ENCODE data around the gene PARVB. TPM values are rescaled to one million over a fixed set of nuclear protein-coding genes. Genes with fewer than 3 reads are reported as not detected.
"Not testable (repeated sequence)": the region's sequence is repeated elsewhere in the genome, so short reads cannot be mapped to it uniquely, and the experiment has no call there.

PARVB gene
- total RNA-seq, 1 donor from 2014 or later: 22.1 TPM

GRCh38 chr22:44051358-44051757, 27.3 kb downstream of the PARVB start:
- TF ChIP-seq CTCF (IDR thresholded peaks at IDR 0.05; ENCODE audit: unreplicated experiment): no peak
- Mint-ChIP-seq H3K27me3 (ENCODE audit: low read depth) (no peaks in the 10 kb centered on the region), H3K4me1 (peaks cover 7% of the 10 kb centered on the region), H3K36me3 (no peaks in the 10 kb centered on the region), H3K9me3 (no peaks in the 10 kb centered on the region), H3K4me3 (no peak overlapping the region), H3K27ac (no peak overlapping the region)
- no peak for DNase-seq (ENCODE audit: low spot score in 2 of 2, unreplicated experiment in 2 of 2)

- H3K27me3 Mint-ChIP-seq (ENCODE audit: low read depth): no peaks in the 10 kb centered on the region
- H3K27ac Mint-ChIP-seq: no peak overlapping the region
- no peak for TF ChIP-seq CTCF (IDR thresholded peaks at IDR 0.05; ENCODE audit: unreplicated experiment)
- no peak overlapping the region for H3K4me3 Mint-ChIP-seq
- no peaks in the 10 kb centered on the region for H3K9me3 Mint-ChIP-seq
- DNase-seq (ENCODE audit: low spot score in 2 of 2, unreplicated experiment in 2 of 2): no peak
- H3K4me1 Mint-ChIP-seq: peaks cover 3% of the 10 kb centered on the region
- H3K36me3 Mint-ChIP-seq: no peaks in the 10 kb centered on the region
These were observed 27.9 kb downstream of the PARVB start for GRCh38 chr22:44051961-44052360.

- Mint-ChIP-seq H3K9me3 (peaks cover 6% of the 10 kb centered on the region), H3K4me1 (peaks cover 14% of the 10 kb centered on the region), H3K4me3 (no peak overlapping the region), H3K36me3 (no peaks in the 10 kb centered on the region), H3K27me3 (ENCODE audit: low read depth) (no peaks in the 10 kb centered on the region), H3K27ac (no peak overlapping the region)
- no peak for TF ChIP-seq CTCF (IDR thresholded peaks at IDR 0.05; ENCODE audit: unreplicated experiment)
- DNase-seq (ENCODE audit: low spot score in 2 of 2, unreplicated experiment in 2 of 2): no peak
These were observed 31.7 kb downstream of the PARVB start for GRCh38 chr22:44055805-44056204.

GRCh38 chr22:44056649-44057048, 32.5 kb downstream of the PARVB start:
- H3K4me1 Mint-ChIP-seq: peaks cover 14% of the 10 kb centered on the region
- not testable (repeated sequence) for H3K36me3 Mint-ChIP-seq; H3K27ac Mint-ChIP-seq; H3K4me3 Mint-ChIP-seq; DNase-seq (ENCODE audit: low spot score in 2 of 2, unreplicated experiment in 2 of 2); H3K27me3 Mint-ChIP-seq (ENCODE audit: low read depth); H3K9me3 Mint-ChIP-seq

- Mint-ChIP-seq H3K9me3 (peaks cover 6% of the 10 kb centered on the region), H3K27ac (peak overlapping the region; percentile 83), H3K4me3 (peak overlapping the region; percentile 22), H3K4me1 (peaks cover 14% of the 10 kb centered on the region), H3K36me3 (no peaks in the 10 kb centered on the region), H3K27me3 (ENCODE audit: low read depth) (no peaks in the 10 kb centered on the region)
- no peak for DNase-seq (ENCODE audit: low spot score in 2 of 2, unreplicated experiment in 2 of 2)
- no peak for TF ChIP-seq CTCF (IDR thresholded peaks at IDR 0.05; ENCODE audit: unreplicated experiment)
These were observed 33.4 kb downstream of the PARVB start for GRCh38 chr22:44057401-44057987.

- no peak for TF ChIP-seq CTCF (IDR thresholded peaks at IDR 0.05; ENCODE audit: unreplicated experiment)
- Mint-ChIP-seq H3K4me3 (no peak overlapping the region), H3K36me3 (no peaks in the 10 kb centered on the region), H3K27ac (no peak overlapping the region), H3K9me3 (peaks cover 6% of the 10 kb centered on the region), H3K27me3 (ENCODE audit: low read depth) (no peaks in the 10 kb centered on the region), H3K4me1 (no peaks in the 10 kb centered on the region)
- DNase-seq (ENCODE audit: low spot score in 2 of 2, unreplicated experiment in 2 of 2): no peak
These were observed 39.6 kb downstream of the PARVB start for GRCh38 chr22:44063462-44064371.
